HG03521 (cell line): ENCODE results near the gene PARVB.
"Not testable (repeated sequence)": the region's sequence is repeated elsewhere in the genome, so short reads cannot be mapped to it uniquely, and the experiment has no call there.

Source experiments
- ATAC-seq: cut with Tn5 transposase; IDR thresholded peaks from one replicate; pipeline ENCODE4 v1.9.1; 2021; ENCODE audit warnings: mild to moderate bottlenecking, moderate library complexity; ENCODE audit not compliant: unreplicated experiment

Gene PARVB

GRCh38 chr22:44102121-44102520 lies 78.0 kb downstream of the PARVB start:
- ATAC-seq, result no peak

- no peak for ATAC-seq
These were observed 78.8 kb downstream of the PARVB start for GRCh38 chr22:44102856-44103255.

- ATAC-seq, result no peak
These were observed 79.8 kb downstream of the PARVB start for GRCh38 chr22:44103735-44104480.

GRCh38 chr22:44107340-44107739 lies 83.2 kb downstream of the PARVB start:
- no peak for ATAC-seq

- ATAC-seq, result no peak
These were observed 84.0 kb downstream of the PARVB start for GRCh38 chr22:44108076-44108475.

GRCh38 chr22:44108806-44109385 lies 84.8 kb downstream of the PARVB start:
- ATAC-seq, result no peak

GRCh38 chr22:44109416-44109815 lies 85.3 kb downstream of the PARVB start:
- no peak for ATAC-seq

GRCh38 chr22:44110656-44111055 lies 86.6 kb downstream of the PARVB start:
- ATAC-seq, result not testable (repeated sequence)

- no peak for ATAC-seq
These were observed 87.6 kb downstream of the PARVB start for GRCh38 chr22:44111562-44112155.

- no peak for ATAC-seq
These were observed 88.1 kb downstream of the PARVB start for GRCh38 chr22:44112191-44112590.

GRCh38 chr22:44116331-44116730 lies 92.2 kb downstream of the PARVB start:
- no peak for ATAC-seq

- no peak for ATAC-seq
These were observed 92.9 kb downstream of the PARVB start for GRCh38 chr22:44116755-44117684.

- ATAC-seq, result no peak
These were observed 93.6 kb downstream of the PARVB start for GRCh38 chr22:44117746-44118145.

- ATAC-seq, result no peak
These were observed 94.7 kb downstream of the PARVB start for GRCh38 chr22:44118645-44119315.

- ATAC-seq, result no peak
These were observed 95.7 kb downstream of the PARVB start for GRCh38 chr22:44119669-44120313.

GRCh38 chr22:44120314-44120704 lies 96.2 kb downstream of the PARVB start:
- no peak for ATAC-seq

- no peak for ATAC-seq
These were observed 101.3 kb downstream of the PARVB start for GRCh38 chr22:44125421-44125820.

GRCh38 chr22:44126807-44127206 lies 102.7 kb downstream of the PARVB start:
- no peak for ATAC-seq

- ATAC-seq, result no peak
These were observed 103.3 kb downstream of the PARVB start for GRCh38 chr22:44127356-44127755.

- ATAC-seq, result no peak
These were observed 105.0 kb downstream of the PARVB start for GRCh38 chr22:44128958-44129618.
